GM18498 (cell line): ENCODE measurements around the gene TBX5.

ENCODE experiments used
- ATAC-seq: cut with Tn5 transposase; IDR thresholded peaks from one replicate; pipeline ENCODE4 v1.9.1; 2021; ENCODE audit warnings: mild to moderate bottlenecking, moderate library complexity; ENCODE audit not compliant: unreplicated experiment

TBX5 gene

GRCh38 chr12:114431902-114432301 lies 26.0 kb upstream of the TBX5 start:
- ATAC-seq: no peak

- no peak for ATAC-seq
Measured at GRCh38 chr12:114430306-114430705, 24.4 kb upstream of the TBX5 start.

GRCh38 chr12:114425031-114425626 lies 19.2 kb upstream of the TBX5 start:
- ATAC-seq: no peak

GRCh38 chr12:114420944-114421335 lies 15.0 kb upstream of the TBX5 start:
- ATAC-seq: no peak

- no peak for ATAC-seq
Measured at GRCh38 chr12:114420182-114420943, 14.4 kb upstream of the TBX5 start.

GRCh38 chr12:114416028-114416427 lies 10.1 kb upstream of the TBX5 start:
- no peak for ATAC-seq

- no peak for ATAC-seq
Measured at GRCh38 chr12:114415525-114415868, 9.6 kb upstream of the TBX5 start.

GRCh38 chr12:114414866-114415524 lies 9.1 kb upstream of the TBX5 start:
- ATAC-seq: no peak

GRCh38 chr12:114414031-114414865 lies 8.3 kb upstream of the TBX5 start:
- no peak for ATAC-seq

- ATAC-seq: no peak
Measured at GRCh38 chr12:114412825-114413749, 7.1 kb upstream of the TBX5 start.

GRCh38 chr12:114412307-114412706 lies 6.4 kb upstream of the TBX5 start:
- ATAC-seq: no peak

- no peak for ATAC-seq
Measured at GRCh38 chr12:114411071-114411837, 5.3 kb upstream of the TBX5 start.

GRCh38 chr12:114409852-114410600 lies 4.1 kb upstream of the TBX5 start:
- ATAC-seq: no peak

GRCh38 chr12:114408886-114409851 lies 3.2 kb upstream of the TBX5 start:
- ATAC-seq: no peak

- ATAC-seq: no peak
Measured at GRCh38 chr12:114408471-114408885, 2.5 kb upstream of the TBX5 start.

GRCh38 chr12:114407842-114408411 lies 2.0 kb upstream of the TBX5 start:
- ATAC-seq: no peak
